GM21515 (cell line): ENCODE results near the gene DHFR2.

Source experiments
- ATAC-seq: cut with Tn5 transposase; IDR thresholded peaks from one replicate; pipeline ENCODE4 v1.9.1; 2021; ENCODE audit not compliant: unreplicated experiment

The DHFR2 gene

DNA sequence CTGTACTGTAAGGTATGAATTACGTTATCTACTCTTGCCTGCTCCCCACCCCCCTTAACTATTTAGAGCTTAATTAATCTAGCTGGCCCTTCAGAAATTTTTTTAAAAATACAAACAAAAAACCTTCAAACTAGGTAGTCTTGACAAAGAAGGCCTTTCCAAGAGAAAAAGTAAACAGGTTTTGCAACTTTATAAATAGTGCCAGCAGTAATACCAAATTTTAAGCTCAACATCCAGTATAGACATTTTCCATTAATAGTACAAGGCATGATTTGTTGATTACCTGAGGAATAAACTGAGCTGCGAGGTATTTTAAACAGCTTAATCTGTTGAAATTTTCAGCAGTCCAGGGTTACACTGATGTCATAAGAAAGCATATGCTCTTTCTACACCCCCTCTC, 54.5 kb downstream of the DHFR2 start:
- no peak for ATAC-seq
